ENCODE results near the gene TRIM54. TPM values are rescaled to one million over a fixed set of nuclear protein-coding genes. Genes with fewer than 3 reads are reported as not detected.
A peak's percentile ranks its signal among the peaks of the same experiment; 100 is the strongest.

Gene TRIM54
- total and polyA plus RNA-seq, 9 of the 15 experiments (the other 6 are each of a cell fraction or from before 2014, with no cell fraction given) = not detected

DNA sequence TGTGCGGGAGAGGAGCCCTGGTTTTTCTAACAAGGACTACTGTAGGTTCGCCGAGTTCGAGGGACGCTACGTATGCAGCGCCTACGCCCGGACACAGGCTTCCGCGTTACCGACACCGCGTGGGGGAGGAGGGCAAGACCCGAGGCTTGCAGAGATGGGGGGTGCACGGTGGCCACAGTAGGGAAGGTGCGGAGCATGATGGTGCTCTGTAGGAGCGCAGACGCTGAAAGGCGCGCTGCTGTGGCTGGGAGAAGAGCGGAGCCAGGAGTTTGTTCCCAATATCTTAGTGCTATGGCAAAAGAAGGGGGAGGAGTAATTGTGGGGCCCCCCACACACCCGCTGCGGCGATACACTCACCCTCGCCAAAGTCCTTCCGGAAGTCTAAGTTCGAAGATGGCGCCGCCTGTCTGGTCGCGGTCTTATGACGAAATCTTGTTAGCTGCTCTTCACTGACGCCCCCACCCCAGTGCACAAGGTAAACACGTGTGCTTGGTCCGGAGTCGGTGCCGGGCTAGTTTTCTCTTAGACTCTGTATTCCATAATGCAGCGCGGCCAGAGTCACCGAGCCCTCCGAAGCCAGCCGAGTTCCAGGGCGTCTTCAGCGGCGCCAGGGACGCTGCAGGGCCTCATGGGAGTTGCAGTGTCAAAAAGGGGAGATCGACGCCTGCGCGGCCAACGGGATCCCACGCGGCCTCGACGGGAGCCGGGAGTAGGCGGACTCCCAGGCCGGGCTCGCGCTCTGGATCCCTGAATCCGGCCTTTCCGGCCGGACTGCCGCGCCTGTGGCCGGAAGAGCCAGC lies 74.4 kb downstream of the TRIM54 start, which contains the start of gene GTF3C2 (continued):
- TF ChIP-seq GTF2E2 (tag; IDR thresholded peaks at IDR 0.05) (peak; percentile 95; the same call in 1 of the 2 replicates), ZNF668 (CRISPR knock-in tag; IDR thresholded peaks at IDR 0.05) (no peak), ZC3H4 (CRISPR knock-in tag; IDR thresholded peaks at IDR 0.05; ENCODE audit: borderline replicate concordance) (peak; percentile 73; the same call in 1 of the 2 replicates), GTF3C2 (IDR thresholded peaks at IDR 0.05; ENCODE audit: borderline replicate concordance, extremely low read depth, insufficient read length) (no peak), SMARCB1 (IDR thresholded peaks at IDR 0.05; ENCODE audit: insufficient read length, low read depth) (no peak), SMAD3 (CRISPR knock-in tag; conservative IDR thresholded peaks at IDR 0.05) (peak; percentile 51; the same call in 1 of the 2 replicates), CCNT2 (IDR thresholded peaks at IDR 0.05; ENCODE audit: borderline replicate concordance, extremely low read depth, insufficient read length, low read depth, low read length) (no peak), ZNF143 (CRISPR knock-in tag; IDR thresholded peaks at IDR 0.05) (peak; percentile 83), ZNF212 (CRISPR knock-in tag; IDR thresholded peaks at IDR 0.05) (no peak), HMG20A (CRISPR knock-in tag; conservative IDR thresholded peaks at IDR 0.05) (no peak), HNRNPUL1 (IDR thresholded peaks at IDR 0.05; ENCODE audit: low read length) (no peak), PCBP1 (IDR thresholded peaks at IDR 0.05; ENCODE audit: low read depth, low read length, poor library complexity, severe bottlenecking) (no peak), NR4A1 (CRISPR knock-in tag; IDR thresholded peaks at IDR 0.05) (no peak), NR4A1 (tag; IDR thresholded peaks at IDR 0.05) (no peak), SPI1 (IDR thresholded peaks at IDR 0.05; ENCODE audit: borderline replicate concordance, low read depth, low read length) (no peak), MEF2D (tag; conservative IDR thresholded peaks at IDR 0.05; ENCODE audit: low read depth) (no peak), ELK3 (CRISPR knock-in tag; IDR thresholded peaks at IDR 0.05) (no peak), ZNF408 (CRISPR knock-in tag; IDR thresholded peaks at IDR 0.05; ENCODE audit: low read depth) (no peak), SAFB2 (IDR thresholded peaks at IDR 0.05; ENCODE audit: borderline replicate concordance, low read depth, low read length, severe bottlenecking) (no peak)
- TF ChIP-seq, protein P1, sequence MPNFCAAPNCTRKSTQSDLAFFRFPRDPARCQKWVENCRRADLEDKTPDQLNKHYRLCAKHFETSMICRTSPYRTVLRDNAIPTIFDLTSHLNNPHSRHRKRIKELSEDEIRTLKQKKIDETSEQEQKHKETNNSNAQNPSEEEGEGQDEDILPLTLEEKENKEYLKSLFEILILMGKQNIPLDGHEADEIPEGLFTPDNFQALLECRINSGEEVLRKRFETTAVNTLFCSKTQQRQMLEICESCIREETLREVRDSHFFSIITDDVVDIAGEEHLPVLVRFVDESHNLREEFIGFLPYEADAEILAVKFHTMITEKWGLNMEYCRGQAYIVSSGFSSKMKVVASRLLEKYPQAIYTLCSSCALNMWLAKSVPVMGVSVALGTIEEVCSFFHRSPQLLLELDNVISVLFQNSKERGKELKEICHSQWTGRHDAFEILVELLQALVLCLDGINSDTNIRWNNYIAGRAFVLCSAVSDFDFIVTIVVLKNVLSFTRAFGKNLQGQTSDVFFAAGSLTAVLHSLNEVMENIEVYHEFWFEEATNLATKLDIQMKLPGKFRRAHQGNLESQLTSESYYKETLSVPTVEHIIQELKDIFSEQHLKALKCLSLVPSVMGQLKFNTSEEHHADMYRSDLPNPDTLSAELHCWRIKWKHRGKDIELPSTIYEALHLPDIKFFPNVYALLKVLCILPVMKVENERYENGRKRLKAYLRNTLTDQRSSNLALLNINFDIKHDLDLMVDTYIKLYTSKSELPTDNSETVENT (CRISPR knock-in tag; IDR thresholded peaks at IDR 0.05) = peak; percentile 63; the same call in 1 of the 2 replicates
- TF ChIP-seq, protein P2, sequence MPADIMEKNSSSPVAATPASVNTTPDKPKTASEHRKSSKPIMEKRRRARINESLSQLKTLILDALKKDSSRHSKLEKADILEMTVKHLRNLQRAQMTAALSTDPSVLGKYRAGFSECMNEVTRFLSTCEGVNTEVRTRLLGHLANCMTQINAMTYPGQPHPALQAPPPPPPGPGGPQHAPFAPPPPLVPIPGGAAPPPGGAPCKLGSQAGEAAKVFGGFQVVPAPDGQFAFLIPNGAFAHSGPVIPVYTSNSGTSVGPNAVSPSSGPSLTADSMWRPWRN (IDR thresholded peaks at IDR 0.05; ENCODE audit: low read depth) = no peak
